Measurements from ENCODE around the gene FAM234B.
A peak's percentile ranks its signal among the peaks of the same experiment; 100 is the strongest.

The FAM234B gene, protein sequence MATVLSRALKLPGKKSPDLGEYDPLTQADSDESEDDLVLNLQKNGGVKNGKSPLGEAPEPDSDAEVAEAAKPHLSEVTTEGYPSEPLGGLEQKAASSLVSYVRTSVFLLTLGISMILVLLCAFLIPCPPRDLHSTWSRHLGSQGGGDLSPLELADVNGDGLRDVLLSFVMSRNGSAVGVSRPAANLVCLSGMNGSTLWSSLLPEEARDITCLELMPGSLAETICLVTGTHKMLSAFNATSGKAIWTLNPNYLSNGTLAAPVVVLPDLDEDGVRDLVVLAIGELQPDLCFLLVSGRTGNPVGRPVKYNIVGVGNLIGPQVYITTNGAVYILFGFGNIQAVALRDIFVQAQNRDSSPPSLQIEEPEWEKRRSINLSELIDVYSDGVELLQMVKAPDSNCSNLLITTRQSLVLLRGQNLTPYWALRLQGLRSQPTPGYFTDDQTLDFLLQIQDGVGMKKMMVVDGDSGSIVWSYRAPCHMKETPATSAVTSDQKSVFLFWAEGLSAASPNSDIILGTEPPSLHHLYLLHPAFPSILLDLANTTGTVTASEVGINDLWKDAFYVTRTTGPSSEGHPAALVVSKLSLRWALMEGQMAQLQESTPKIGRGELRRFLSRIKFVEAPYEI

GRCh38 chr12:13044002-13044905 lies at the start of gene FAM234B:
Gene FAM234B, plus strand, starts transcription at chr12:13044381. Its CDS starts 23 bp downstream, at chr12:13044404.
- DNase-seq (ENCODE audit: low read depth in 2 of 2), result peak; percentile 44 to 46

- DNase-seq (ENCODE audit: low read depth in 2 of 2), result no peak
Measured at GRCh38 chr12:12995088-12995487, 49.1 kb upstream of the FAM234B start.

- no peak for DNase-seq (ENCODE audit: low read depth in 2 of 2)
Measured at GRCh38 chr12:12996209-12996608, 48.0 kb upstream of the FAM234B start.

GRCh38 chr12:12997156-12997555 lies 47.0 kb upstream of the FAM234B start:
- no peak for DNase-seq (ENCODE audit: low read depth in 2 of 2)

DNA sequence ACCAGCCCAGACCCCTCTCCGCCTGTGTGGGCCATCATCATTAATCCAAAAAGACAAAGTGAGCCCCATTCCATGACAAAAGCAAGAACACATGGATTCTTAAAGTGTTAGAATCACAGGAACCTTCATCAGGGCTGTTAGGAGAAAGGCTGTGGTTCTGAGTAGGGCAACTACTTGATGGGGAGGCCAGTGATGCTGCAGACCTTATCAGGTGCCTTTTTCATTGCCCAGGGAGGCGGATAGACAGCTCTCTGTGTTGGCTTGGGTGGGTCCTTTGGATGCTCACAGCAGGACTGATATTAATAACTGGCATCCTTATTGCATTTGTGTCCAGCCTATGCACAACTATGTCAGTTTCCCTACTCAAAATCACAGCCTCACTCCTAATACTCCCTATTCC lies 46.4 kb upstream of the FAM234B start:
- no peak for DNase-seq (ENCODE audit: low read depth in 2 of 2)

DNA sequence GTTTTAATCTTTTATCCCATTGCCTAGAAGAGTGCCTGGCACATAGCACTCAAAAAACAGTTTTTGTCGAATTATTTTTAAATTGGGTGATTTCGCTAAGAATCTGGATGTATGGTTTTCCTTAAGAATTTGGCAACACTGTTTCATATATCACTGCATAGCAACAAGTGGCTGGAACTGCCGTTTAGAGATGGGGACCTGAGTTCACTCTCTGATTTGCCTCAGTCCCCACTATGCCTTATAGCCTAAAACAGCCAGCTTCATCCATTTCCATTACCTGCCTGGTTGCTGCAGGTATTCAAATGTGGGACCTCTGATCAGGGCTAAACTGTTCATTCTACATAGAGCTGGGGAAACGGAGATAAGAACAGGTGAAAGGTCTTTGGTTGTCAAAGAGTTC lies 45.9 kb upstream of the FAM234B start:
- no peak for DNase-seq (ENCODE audit: low read depth in 2 of 2)

DNA sequence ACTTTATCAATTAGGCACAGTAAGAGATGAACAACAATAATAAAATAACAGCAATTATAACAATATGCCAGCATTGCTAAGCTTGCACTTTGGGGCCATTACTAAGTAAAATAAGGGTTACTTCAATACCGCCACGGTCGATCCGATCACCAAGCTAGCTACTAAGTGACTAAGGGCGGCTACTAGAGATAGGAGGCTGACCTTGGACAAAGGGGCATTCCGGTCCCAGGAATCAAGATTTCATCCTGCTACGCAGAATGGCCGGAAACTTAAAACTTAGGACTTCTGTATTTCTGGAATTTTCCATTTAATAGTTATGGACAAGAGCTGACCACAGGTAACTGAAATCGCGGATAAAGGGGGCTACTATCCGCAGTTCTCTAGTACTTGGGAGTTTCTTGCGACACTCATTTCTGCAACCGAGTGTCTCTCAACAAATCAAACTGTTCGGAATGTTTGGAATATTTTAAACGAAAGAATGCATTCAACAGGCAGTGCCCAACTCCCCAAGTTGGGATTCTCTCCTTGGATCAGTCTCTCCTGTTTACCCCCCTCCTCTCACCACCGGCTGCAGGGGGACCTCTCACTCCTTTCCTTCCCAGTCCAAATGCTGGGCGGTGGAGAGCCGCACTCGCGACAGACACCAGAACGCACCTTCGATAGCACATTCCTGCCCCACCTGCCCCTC lies 44.8 kb upstream of the FAM234B start:
- no peak for DNase-seq (ENCODE audit: low read depth in 2 of 2)

DNA sequence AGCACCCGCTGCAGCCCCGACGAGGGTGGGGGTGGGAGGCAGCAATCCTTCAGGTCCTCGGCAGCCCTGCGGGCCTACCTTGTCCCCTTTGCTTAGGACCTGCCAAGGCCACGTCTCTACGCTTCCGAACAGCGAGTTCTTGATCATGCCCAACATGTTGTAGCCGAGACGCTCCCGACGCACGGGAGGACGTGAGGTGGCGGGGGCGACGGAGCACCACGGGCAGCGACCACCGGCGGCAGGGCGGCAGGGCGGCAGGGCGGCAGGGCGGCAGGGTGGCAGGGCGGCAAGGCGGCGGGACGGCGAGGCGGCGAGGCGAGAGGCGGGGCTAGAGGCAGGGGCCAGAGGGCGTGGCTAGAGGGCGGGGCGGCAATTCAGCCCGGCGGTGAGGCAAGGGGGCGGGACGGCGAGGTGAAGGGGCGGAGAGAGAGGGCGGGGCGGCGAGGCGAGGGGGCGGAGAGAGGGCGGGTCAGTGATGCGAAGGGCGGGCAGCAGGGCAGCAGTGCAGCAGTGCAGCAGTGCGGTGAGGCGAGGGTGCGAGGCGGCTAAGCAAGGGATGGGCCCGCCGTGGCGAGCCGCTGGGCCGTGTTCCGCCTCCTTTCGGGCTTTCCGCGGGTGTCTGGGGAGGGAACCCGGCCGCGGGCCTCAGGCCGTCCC lies 44.1 kb upstream of the FAM234B start, which contains the start of gene HEBP1:
Gene HEBP1, minus strand, starts transcription at position 307 of the 657 bp plus-strand sequence. Its CDS starts 151 bp downstream, at position 156.
- DNase-seq (ENCODE audit: low read depth in 2 of 2), result peak; percentile 96 to 97

DNA sequence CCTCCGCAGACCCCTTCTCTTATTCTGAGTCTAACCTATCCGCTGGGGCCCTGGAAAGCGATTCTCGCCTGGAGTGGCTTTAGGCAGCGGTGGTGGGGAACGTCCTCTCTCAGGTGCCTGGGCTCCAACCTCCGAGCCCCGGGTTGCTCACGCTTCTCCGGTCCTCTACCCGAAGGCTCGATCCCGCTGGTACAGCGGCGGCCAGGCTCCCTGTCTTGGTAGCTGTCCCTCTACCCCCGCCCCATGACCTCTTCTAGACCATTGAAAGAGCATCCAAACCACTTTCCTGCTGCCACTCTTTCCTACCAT lies 43.6 kb upstream of the FAM234B start:
- no peak for DNase-seq (ENCODE audit: low read depth in 2 of 2)

GRCh38 chr12:13000925-13001774 lies 43.0 kb upstream of the FAM234B start:
- peak in 1 of 2 donors; percentile 3 for DNase-seq (ENCODE audit: low read depth in 2 of 2)

GRCh38 chr12:13001775-13002040 lies 42.5 kb upstream of the FAM234B start:
- DNase-seq (ENCODE audit: low read depth in 2 of 2), result no peak

DNA sequence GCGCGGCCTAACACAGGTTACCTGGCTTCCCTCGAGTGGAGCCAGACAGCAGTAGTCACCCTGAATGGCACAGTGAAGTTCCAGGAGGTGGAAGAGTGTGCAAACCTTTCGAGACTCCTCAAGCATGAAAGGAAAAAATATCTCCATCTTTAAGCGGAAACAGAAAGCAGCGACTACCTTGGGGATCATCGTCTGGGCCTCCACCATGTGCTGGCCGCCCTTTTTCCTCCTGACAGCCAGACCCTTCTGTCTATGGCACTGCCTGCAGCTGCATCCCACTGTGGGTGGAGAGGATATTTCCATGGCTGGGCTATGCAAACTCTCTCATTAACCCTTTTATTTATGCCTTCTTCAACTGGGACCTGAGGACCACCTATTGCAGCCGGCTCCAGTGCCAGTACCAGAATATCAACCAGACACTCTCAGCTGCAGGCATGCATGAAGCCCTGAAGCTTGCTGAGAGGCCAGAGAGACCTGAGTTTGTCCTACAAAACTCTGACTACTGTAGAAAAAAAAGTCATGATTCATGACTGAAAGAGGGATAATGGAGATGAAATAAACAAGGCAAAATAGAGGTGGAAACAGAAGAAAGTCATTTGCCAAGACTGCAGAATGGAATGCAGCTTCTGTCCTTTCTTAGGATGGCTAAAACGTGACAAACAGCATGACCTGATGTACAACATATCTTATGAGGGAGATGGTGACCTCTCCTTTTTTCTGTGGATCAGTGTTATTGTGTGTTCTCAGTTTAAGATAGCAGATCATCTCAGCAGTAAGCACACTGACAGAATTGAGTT lies 41.7 kb upstream of the FAM234B start:
- no peak for DNase-seq (ENCODE audit: low read depth in 2 of 2)

- DNase-seq (ENCODE audit: low read depth in 2 of 2), result no peak
Measured at GRCh38 chr12:13004361-13004760, 39.8 kb upstream of the FAM234B start.

- no peak for DNase-seq (ENCODE audit: low read depth in 2 of 2)
Measured at GRCh38 chr12:13004986-13005385, 39.2 kb upstream of the FAM234B start.

DNA sequence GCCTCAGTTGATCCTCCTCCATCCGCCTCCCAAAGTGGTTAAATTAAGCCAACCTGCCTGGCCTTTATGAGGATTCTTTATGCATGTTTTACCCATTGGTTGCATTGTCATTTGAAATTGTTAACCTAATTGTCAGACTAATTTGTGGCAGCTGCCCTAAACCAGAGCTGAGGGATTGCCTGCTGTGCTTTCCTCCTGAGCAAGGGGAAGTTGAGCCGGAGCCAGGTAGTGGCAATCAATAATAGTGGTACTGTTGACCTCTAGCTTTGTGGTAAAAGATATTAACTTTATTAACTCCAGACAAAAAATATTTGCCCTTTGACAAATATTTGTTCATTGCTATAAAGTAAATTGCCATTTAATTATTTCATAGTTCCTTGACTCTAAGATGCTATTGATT lies 38.5 kb upstream of the FAM234B start:
- no peak for DNase-seq (ENCODE audit: low read depth in 2 of 2)

- DNase-seq (ENCODE audit: low read depth in 2 of 2), result no peak
Measured at GRCh38 chr12:13007496-13008233, 36.5 kb upstream of the FAM234B start.

DNA sequence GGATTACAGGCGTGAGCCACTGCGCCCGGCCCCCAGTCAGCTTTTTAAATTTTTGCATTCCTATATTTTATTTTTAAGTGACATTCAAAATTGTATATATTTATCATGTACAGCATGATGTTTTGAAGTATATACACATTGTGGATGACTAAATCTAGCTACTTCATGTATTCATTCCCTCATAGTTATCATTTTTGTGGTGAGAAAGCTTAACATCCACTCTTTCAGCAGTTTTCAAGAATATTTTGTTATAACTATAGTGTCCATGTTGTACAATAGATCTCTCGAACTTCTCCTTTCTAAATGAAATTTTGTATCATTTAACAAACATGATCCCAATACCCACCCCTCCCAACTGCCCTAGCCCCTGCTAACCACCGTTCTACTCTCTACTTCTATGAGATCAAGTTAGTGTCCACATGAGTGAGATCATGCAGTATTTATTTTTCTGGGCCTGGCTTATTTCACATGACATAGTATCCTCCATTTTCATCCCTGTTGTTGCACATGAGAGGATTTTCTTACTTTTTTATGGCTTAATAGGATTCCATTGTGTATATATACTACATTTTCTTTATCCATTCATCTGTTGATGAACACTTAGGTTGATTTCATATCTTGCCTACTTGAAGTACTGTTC lies 35.3 kb upstream of the FAM234B start:
- DNase-seq (ENCODE audit: low read depth in 2 of 2), result no peak

- DNase-seq (ENCODE audit: low read depth in 2 of 2), result no peak
Measured at GRCh38 chr12:13011098-13011497, 33.1 kb upstream of the FAM234B start.
